SK-N-DZ (cell line): ENCODE measurements around the gene FDXR. TPM values are rescaled to one million over a fixed set of nuclear protein-coding genes. Genes with fewer than 3 reads are reported as not detected.
"Not testable (repeated sequence)": the region's sequence is repeated elsewhere in the genome, so short reads cannot be mapped to it uniquely, and the experiment has no call there.

ENCODE experiments used
- DNase-seq: peaks from one replicate; pipeline ENCODE4 v3.0.0-alpha.2; 2015; ENCODE audit warnings: low spot score
- polyA plus RNA-seq, 2 experiments: library from polyadenylated mRNA; depleted of rRNA; stranded (reverse); fragments of >200 nt; gene quantifications; 2 replicates each; pipeline ENCODE4 v1.2.3, GENCODE V29; 2014

The FDXR gene
- polyA plus RNA-seq (2014; cell fraction: cytosol; rRNA removed) = 12.8 and 14.1 TPM in 2 replicates
- 11.5 and 18.8 TPM in 2 replicates for polyA plus RNA-seq (2014; cell fraction: nucleus; rRNA removed)

- no peak for DNase-seq
Measured at GRCh38 chr17:74872313-74873036, at the start of gene FDXR. Gene FDXR (minus strand): TSS chr17:74872994. CDS start chr17:74872944, 50 bp downstream.

GRCh38 chr17:74922172-74922571, 49.4 kb upstream of the FDXR start:
- DNase-seq = no peak

GRCh38 chr17:74921769-74922168, 49.0 kb upstream of the FDXR start:
- no peak for DNase-seq

GRCh38 chr17:74921026-74921681, 48.4 kb upstream of the FDXR start:
- no peak for DNase-seq

- no peak for DNase-seq
Measured at GRCh38 chr17:74920642-74921025, 47.8 kb upstream of the FDXR start.

- no peak for DNase-seq
Measured at GRCh38 chr17:74920306-74920620, 47.5 kb upstream of the FDXR start.

GRCh38 chr17:74919440-74920305, 46.9 kb upstream of the FDXR start:
- peak; percentile 77 for DNase-seq

GRCh38 chr17:74918906-74919305, 46.1 kb upstream of the FDXR start:
- DNase-seq = no peak

- DNase-seq = no peak
Measured at GRCh38 chr17:74917430-74917829, 44.6 kb upstream of the FDXR start.

- DNase-seq = no peak
Measured at GRCh38 chr17:74916851-74917199, 44.0 kb upstream of the FDXR start.

GRCh38 chr17:74916136-74916850, 43.5 kb upstream of the FDXR start:
- no peak for DNase-seq

GRCh38 chr17:74911423-74911822, 38.6 kb upstream of the FDXR start:
- DNase-seq = not testable (repeated sequence)

GRCh38 chr17:74909097-74909496, 36.3 kb upstream of the FDXR start:
- DNase-seq = not testable (repeated sequence)

- DNase-seq = no peak
Measured at GRCh38 chr17:74907012-74907411, 34.2 kb upstream of the FDXR start.

- DNase-seq = not testable (repeated sequence)
Measured at GRCh38 chr17:74906214-74906793, 33.5 kb upstream of the FDXR start.

GRCh38 chr17:74904687-74905409, 32.1 kb upstream of the FDXR start:
- DNase-seq = no peak

GRCh38 chr17:74903671-74904070, 30.9 kb upstream of the FDXR start:
- DNase-seq = no peak

GRCh38 chr17:74903034-74903433, 30.2 kb upstream of the FDXR start:
- DNase-seq = no peak

GRCh38 chr17:74901353-74902135, 28.8 kb upstream of the FDXR start:
- no peak for DNase-seq

GRCh38 chr17:74900208-74900607, 27.4 kb upstream of the FDXR start:
- DNase-seq = no peak
